Left ventricle myocardium inferior (tissue), 1 donor: ENCODE data around the gene SCAMP2. TPM values are rescaled to one million over a fixed set of nuclear protein-coding genes. Genes with fewer than 3 reads are reported as not detected.

ENCODE experiments used
- DNase-seq: peaks from one replicate; pipeline ENCODE4 v3.0.0-alpha.2; 2020
- H3K27ac ChIP-seq: fragments of 200-600 bp; replicated peaks from 2 replicates; pipeline ENCODE4 v1.8.0; 2021
- H3K27me3 ChIP-seq: fragments of 200-600 bp; 2 replicates; pipeline ENCODE4 v1.8.0; 2021; ENCODE audit warnings: low read depth
- H3K36me3 ChIP-seq: fragments of 200-600 bp; 2 replicates; pipeline ENCODE4 v1.8.0; 2021
- H3K4me1 ChIP-seq: fragments of 200-600 bp; 2 replicates; pipeline ENCODE4 v1.8.0; 2021
- H3K4me3 ChIP-seq: fragments of 200-600 bp; 2 replicates; pipeline ENCODE4 v1.8.0; 2021; ENCODE audit warnings: mild to moderate bottlenecking, moderate library complexity
- H3K9me3 ChIP-seq: fragments of 200-600 bp; replicated peaks from 2 replicates; pipeline ENCODE4 v1.8.0; 2021
- intact Hi-C: fragments of 100-400 bp; cut with micrococcal nuclease; formaldehyde crosslinking; loops from one replicate; pipeline ENCODE4 v1.11.0; 2022
- total RNA-seq: library from RNA; stranded (reverse); fragmentation: NEBNext Ultra II Directional; extraction: Animal tissue kit (Norgen Biotek cat#: 25700); gene quantifications from one replicate; pipeline ENCODE4 v1.2.1, GENCODE V29; 2021
- TF ChIP-seq, protein P1 (sequence below): fragments of 200-600 bp; IDR thresholded peaks from 2 replicates; pipeline ENCODE4 v1.8.0; 2021; ENCODE audit warnings: antibody characterized with exemption, mild to moderate bottlenecking, borderline replicate concordance
- donor health status: DM: no; HTN: yes; CAD: no; lungs with severe emphysema.

The SCAMP2 gene
- total RNA-seq, 1 donor from 2014 or later = 40.7 TPM

DNA sequence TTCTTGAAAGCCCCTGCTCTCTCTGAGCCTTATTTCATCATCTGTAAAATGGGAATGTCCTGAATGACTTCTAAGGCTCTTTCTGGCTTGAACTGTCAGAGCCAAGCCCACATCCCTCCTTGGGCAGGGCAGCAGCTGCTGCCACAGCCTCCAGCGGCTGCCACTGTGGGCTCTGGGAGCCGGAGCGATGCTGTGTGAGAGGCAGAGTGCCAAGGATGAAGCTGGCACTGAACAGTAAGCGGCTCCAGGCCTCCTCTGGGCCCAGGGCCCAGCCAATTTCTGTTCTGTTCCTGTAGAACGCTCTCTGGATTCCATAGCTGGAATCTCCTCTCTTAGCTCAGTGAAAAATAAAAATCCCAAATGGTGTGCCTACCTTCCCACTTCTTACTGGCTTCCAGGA, 42.3 kb downstream of the SCAMP2 start:
- peak overlapping the region; percentile 80 for H3K27ac ChIP-seq
- peaks cover 32% of the 10 kb centered on the region for H3K27me3 ChIP-seq
- no peaks in the 10 kb centered on the region for H3K9me3 ChIP-seq
- intact Hi-C loops = no loop called here
- TF ChIP-seq, protein P1, sequence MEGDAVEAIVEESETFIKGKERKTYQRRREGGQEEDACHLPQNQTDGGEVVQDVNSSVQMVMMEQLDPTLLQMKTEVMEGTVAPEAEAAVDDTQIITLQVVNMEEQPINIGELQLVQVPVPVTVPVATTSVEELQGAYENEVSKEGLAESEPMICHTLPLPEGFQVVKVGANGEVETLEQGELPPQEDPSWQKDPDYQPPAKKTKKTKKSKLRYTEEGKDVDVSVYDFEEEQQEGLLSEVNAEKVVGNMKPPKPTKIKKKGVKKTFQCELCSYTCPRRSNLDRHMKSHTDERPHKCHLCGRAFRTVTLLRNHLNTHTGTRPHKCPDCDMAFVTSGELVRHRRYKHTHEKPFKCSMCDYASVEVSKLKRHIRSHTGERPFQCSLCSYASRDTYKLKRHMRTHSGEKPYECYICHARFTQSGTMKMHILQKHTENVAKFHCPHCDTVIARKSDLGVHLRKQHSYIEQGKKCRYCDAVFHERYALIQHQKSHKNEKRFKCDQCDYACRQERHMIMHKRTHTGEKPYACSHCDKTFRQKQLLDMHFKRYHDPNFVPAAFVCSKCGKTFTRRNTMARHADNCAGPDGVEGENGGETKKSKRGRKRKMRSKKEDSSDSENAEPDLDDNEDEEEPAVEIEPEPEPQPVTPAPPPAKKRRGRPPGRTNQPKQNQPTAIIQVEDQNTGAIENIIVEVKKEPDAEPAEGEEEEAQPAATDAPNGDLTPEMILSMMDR = no peak
- peaks cover 24% of the 10 kb centered on the region for H3K4me1 ChIP-seq
- no peak overlapping the region for H3K4me3 ChIP-seq
- DNase-seq = peak; percentile 48
- H3K36me3 ChIP-seq = no peaks in the 10 kb centered on the region

DNA sequence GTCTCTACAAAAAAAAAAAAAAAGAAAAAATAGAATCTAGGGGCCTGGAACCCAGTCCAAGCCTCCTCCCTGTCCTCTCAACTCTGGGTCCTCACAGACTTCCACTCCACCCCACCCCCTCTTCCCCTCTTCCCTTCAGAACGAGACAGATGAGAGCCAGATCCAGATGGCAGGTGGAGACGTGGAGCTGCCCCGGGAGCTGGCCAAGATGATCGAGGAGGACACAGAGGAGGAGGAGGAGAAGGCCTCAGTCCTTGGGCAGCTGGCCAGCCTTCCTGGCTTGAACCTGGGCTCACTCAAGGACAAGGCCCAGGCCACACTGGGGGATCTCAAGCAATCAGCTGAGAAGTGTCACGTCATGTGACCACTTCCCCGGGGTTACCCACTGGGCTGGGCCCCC, 43.2 kb downstream of the SCAMP2 start:
- Histone ChIP-seq H3K4me1 (peaks cover 24% of the 10 kb centered on the region), H3K27ac (no peak overlapping the region), H3K9me3 (no peaks in the 10 kb centered on the region), H3K36me3 (no peaks in the 10 kb centered on the region), H3K27me3 (peaks cover 39% of the 10 kb centered on the region), H3K4me3 (no peak overlapping the region)
- TF ChIP-seq, protein P1 = no peak
- DNase-seq = no peak
- intact Hi-C loops = no loop called here

DNA sequence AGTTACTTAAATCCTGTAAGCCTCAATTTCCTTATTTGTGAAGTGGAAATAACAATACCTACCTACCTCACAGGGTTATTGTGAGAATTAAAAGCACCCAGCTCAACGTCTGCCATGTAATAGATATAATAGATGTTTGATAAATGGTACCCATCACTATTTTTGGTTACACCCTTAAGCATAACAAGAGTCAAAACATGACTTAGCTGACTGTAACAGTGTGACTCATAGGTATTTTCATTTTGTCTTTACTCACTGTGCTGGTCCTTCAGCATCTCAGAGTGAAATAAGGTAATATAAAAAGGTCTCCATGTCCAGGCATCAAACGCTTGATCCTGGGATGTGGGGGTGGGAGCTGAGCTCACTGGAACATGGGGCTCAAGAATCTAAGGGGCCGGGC, 43.7 kb downstream of the SCAMP2 start:
- Histone ChIP-seq H3K9me3 (no peaks in the 10 kb centered on the region), H3K27ac (no peak overlapping the region), H3K4me1 (peaks cover 24% of the 10 kb centered on the region), H3K27me3 (peaks cover 43% of the 10 kb centered on the region), H3K4me3 (no peak overlapping the region), H3K36me3 (no peaks in the 10 kb centered on the region)
- no peak for DNase-seq
- intact Hi-C loops = no loop called here
- TF ChIP-seq, protein P1 = no peak

DNA sequence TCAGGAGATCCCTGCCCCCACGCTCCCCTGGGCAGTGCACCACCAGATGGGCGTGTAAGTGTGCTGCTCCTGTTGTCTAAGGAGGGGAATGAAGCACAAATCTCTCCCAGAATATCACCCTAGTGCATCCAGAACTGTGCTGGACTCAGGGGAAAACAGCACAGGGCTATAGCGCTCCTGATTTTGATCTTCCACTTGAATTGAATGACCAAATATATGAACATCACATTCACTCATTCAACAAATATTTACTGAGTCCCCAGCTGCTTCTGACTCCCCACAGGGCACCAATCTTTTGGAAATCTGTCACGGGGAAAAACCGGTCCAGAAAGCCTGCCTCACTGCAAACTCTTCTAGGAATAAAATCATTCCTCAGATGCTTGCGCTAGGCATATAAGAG, 44.3 kb downstream of the SCAMP2 start:
- no peaks in the 10 kb centered on the region for H3K9me3 ChIP-seq
- H3K36me3 ChIP-seq = no peaks in the 10 kb centered on the region
- intact Hi-C loops = no loop called here
- H3K27me3 ChIP-seq = peaks cover 47% of the 10 kb centered on the region
- DNase-seq = no peak
- TF ChIP-seq, protein P1 = no peak
- no peak overlapping the region for H3K4me3 ChIP-seq
- peaks cover 24% of the 10 kb centered on the region for H3K4me1 ChIP-seq
- no peak overlapping the region for H3K27ac ChIP-seq

DNA sequence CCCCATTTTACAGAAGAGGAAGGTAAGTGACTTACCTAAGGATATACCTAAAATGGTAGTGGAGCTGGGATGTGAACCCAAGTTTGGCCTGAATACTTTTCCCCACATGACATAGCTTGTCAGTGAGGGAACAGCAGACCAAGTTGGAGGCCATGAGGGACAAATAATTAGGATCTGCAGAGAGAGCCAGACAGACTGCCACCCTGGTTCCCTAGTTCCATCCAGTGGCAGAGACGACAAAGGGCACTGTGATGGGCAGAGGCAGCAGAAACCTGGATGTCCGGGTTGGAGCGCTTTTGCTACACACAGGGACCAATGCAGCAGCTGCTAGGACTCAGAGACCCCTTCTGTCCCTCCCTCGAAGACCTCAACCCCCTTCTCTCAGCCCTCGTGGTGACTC, 45.6 kb downstream of the SCAMP2 start:
- Histone ChIP-seq H3K27me3 (peaks cover 47% of the 10 kb centered on the region), H3K9me3 (no peaks in the 10 kb centered on the region), H3K36me3 (no peaks in the 10 kb centered on the region), H3K4me1 (peaks cover 24% of the 10 kb centered on the region), H3K4me3 (no peak overlapping the region), H3K27ac (no peak overlapping the region)
- TF ChIP-seq, protein P1 = no peak
- intact Hi-C loops = no loop called here
- no peak for DNase-seq

DNA sequence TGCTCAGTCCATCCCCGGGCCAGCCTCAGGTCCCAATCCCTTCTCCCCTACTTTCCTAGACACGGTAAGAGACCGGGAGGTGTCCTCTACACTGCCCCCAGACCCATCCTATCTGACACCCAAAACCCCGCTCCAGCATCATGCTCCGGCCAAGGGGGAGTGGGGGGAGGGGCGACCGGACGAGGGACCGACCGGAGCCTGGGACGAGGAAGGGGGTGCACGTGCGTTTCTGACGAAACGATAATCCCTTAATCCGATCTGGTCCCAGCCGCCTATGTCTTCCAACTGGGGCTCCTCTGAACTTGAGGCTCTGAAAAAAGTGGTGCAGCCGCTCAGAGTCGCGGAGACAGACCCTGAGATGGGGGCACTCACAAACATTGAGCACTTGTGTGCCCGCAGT, 46.2 kb downstream of the SCAMP2 start:
- no peaks in the 10 kb centered on the region for H3K36me3 ChIP-seq
- TF ChIP-seq, protein P1 = no peak
- intact Hi-C loops = no loop called here
- peaks cover 20% of the 10 kb centered on the region for H3K4me1 ChIP-seq
- H3K4me3 ChIP-seq = no peak overlapping the region
- H3K9me3 ChIP-seq = no peaks in the 10 kb centered on the region
- H3K27me3 ChIP-seq = peaks cover 47% of the 10 kb centered on the region
- no peak overlapping the region for H3K27ac ChIP-seq
- no peak for DNase-seq
